NCI-H510A (cell line): ENCODE data around the gene KIF2C.
"Not testable (repeated sequence)": the region's sequence is repeated elsewhere in the genome, so short reads cannot be mapped to it uniquely, and the experiment has no call there.

Source experiments
- DNase-seq: peaks from one replicate; lab custom pipeline; 2025; lab: John Stamatoyannopoulos, UW

KIF2C gene

DNA sequence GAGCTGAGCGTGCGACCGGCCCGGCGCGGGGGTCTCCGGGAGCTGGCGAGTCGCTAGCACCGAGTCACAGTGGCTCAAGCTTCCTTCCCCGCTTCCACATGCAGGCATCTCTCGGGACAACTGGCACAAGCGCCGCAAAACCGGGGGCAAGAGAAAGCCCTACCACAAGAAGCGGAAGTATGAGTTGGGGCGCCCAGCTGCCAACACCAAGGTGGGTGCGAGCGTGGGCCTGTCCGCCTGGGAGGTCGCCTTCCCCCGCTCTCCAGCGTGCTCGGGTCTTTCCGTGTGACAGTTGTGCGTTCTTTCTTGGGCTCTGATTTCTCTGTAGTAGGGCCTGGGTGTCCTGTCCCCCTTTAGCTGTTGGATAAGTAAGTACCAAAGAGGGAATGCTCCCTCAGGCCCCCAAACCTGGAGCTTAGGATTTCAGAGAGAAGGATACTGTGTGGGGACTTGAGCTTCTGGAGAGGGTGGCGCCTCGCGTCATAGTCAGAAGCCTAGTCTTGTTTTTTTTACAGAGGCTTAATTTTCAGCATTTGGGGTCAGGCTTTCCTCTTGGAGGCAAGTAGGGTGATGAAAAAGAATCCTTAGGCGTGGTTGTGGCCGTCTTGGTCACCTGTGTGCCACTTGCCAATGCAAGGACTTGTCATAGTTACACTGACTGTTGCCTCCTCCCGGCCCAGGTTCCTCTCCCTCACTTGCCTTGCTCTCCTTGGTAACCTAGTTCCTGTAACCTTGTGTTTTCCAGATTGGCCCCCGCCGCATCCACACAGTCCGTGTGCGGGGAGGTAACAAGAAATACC lies 36.5 kb downstream of the KIF2C start:
- DNase-seq, result no peak

- DNase-seq, result no peak
Measured at GRCh38 chr1:44776730-44777068, 37.1 kb downstream of the KIF2C start.

DNA sequence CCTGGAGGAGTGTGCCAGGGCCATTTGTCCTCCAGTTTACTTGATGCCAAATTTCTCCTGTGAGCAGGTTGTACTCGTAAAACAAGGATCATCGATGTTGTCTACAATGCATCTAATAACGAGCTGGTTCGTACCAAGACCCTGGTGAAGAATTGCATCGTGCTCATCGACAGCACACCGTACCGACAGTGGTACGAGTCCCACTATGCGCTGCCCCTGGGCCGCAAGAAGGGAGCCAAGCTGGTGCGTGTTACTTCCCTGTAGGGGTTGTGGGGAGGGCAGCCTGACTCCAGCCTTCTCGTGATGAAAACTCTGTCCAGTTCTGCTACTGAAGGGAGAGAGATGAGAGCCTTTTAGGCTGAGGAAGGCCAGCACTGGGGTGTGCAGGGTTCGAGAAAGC lies 37.9 kb downstream of the KIF2C start:
- no peak for DNase-seq

DNA sequence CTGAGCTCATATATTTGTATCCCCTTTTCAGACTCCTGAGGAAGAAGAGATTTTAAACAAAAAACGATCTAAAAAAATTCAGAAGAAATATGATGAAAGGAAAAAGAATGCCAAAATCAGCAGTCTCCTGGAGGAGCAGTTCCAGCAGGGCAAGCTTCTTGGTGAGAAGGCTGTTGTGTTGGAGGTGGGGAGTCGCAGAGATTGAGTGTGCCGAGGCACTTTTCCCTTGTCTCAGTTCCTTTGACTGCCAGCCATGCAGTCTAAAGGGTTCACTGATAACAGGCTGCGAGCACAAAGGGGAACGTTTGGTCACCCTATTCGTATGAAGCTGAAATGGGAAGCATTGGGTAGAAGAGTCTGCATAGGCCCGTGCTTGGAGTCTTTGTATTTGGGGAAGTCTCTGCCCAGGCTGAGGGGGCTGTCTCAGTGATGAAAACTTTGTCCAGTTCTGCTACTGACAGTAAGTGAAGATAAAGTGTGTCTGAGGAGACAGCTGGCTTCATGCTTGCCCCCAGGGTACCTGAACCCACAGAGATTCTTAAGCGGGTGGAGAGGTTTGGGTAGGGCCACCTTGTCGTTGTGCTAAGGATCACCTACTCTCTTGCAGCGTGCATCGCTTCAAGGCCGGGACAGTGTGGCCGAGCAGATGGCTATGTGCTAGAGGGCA lies 38.5 kb downstream of the KIF2C start:
- no peak for DNase-seq

DNA sequence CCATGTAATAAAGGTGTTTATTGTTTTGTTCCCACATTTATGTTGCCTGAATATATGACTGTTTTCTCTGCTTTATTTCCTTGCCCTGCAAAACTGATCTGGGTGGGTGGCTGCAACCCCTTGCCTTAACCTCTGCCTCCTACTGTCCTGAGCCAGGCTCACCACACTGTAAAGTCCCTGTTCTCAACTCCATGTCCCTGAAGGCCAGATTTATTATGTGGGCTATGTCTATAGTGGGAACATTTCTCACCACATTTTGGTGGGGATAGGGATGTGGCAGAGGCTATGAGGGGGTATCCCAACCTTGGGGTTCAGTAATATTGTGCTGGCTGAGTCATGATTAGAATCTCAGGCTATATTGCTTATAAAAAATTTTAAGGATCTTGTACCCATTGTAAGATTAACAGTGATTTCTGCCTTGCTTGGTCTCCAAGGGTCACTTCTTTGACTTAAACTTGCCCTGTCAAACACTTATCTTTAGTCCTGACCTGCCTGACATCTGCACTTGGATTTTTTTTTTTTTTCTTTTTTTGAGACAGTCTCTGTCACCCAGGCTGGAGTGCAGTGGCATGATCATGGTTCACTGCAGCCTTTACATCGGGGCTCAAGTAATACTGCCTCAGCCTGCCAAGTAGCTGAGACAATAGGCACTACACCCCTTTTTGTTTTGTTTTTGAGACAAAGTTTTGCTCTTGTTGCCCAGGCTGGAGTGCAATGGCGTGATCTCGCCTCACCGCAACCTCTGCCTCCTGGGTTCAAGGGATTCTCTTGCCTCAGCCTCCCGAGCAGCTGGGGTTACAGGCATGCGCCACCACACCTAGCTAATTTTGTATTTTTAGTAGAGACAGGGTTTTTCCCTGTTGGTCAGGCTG lies 39.3 kb downstream of the KIF2C start:
- no peak for DNase-seq

DNA sequence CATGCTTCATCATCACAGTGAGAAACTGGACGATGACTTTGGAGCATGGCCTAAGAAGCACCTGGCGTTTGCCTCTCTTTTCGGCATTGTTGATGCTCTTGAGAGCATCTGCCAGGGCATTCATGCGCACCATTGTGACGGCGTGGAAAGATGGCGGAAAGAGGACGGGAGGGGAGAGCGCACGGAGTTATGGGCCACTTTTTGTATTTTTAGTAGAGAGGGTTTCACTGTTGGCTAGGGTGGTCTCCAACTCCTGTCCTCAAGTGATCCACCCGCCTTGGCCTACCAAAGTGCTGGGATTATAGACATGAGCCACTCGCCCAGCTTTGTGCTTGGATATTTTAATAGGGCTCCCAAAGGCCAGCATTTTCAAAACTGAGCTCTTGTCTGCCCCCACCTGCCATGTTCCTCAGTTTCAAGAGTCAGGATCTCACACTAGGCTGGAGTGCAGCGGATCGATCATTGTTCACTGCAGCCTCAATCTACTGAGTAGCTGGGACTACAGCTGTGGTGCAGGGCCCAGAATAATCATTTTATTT lies 41.0 kb downstream of the KIF2C start:
- no peak for DNase-seq

GRCh38 chr1:44783697-44784093 lies 44.1 kb downstream of the KIF2C start:
- no peak for DNase-seq

DNA sequence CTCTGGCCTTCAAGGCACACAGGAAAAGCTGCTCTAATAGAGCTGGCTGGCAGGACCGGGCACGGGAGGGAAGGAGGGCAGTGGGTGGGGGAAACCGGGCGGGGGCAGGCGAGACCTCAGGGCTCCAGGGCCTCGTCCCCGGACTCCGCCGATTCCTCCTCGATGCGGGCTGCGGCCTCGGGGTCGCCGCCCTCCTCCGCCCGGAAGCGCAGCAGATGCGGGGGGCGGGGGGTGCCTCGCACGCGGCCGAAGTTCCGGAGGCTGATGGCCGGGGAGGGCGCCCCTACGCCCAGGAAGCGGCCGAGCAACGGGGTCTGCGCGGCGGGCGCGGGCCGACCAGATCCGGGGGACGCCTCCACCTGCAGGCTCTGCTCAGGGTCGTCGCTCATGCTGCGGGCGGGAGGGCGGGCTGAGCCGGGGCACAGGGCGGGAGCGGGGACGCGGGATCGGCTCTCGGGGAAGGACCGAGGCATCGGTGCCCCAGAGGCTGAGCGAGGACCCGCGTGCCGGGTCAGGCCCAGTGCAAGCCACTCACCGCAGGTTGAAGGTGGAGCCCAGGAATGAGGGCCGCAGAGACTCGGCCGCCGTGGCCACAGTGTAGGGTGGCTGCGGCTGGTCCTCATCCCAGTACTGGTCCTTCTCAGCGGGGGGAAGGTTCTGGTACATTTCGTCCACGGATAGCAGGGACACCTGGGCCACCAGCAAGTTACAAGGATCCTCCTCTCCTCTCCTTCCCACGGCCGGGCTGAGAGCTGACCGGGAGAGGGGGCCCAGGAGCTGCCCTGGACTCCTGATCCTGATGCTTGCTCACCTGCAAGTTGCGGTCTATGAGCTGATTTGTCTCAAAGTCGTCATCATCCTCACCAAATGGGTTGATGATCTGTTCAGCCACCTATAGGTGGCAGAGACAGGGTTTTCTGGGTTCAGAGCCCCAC lies 44.7 kb downstream of the KIF2C start:
- no peak for DNase-seq

DNA sequence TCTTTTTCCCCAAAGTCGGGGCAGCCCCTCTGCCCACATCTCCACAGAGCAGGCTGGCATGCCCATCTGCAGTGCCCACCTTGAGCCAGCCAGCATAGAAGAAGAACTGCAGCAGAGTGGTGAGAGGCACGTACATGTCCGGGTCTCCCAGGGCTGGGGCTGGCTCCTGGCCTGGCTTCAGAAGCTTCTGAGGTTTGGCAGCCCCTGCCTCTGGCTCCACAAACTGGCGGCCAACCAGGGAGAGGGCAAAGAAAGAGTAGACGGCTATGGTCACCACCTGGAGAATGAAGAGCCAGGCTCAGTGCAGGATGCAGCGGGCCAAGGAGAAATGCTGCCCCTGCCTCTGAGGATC lies 45.4 kb downstream of the KIF2C start:
- no peak for DNase-seq

DNA sequence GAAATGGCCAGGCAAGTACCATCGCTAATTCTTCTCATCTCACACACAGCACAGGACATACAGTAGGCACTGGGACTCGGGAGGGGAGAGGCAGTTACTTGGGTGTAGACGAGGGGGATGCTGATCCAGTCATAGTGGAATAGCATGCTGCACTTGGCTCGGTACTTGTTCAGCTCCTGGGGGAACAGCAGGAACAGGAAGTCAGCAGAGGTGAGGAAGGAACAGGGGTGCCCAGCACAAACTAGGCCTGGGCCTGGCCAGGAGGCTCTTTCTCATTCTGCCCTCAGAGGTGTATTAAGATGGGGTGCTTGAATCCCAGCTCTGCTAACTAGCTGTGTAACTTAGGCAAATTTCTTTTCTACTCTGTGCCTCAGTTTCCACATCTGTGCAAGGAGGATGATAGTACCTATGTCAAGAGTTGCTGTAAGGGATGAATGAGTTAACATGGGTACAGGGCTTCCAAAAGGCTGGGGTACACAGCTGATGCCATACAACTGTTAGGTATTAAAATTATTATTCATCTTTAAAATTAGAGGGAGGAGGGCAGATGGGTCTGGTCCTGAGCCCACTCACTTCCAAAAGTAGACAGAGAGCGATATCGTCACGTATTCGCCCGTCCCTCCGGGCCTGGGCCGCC lies 46.0 kb downstream of the KIF2C start:
- no peak for DNase-seq

DNA sequence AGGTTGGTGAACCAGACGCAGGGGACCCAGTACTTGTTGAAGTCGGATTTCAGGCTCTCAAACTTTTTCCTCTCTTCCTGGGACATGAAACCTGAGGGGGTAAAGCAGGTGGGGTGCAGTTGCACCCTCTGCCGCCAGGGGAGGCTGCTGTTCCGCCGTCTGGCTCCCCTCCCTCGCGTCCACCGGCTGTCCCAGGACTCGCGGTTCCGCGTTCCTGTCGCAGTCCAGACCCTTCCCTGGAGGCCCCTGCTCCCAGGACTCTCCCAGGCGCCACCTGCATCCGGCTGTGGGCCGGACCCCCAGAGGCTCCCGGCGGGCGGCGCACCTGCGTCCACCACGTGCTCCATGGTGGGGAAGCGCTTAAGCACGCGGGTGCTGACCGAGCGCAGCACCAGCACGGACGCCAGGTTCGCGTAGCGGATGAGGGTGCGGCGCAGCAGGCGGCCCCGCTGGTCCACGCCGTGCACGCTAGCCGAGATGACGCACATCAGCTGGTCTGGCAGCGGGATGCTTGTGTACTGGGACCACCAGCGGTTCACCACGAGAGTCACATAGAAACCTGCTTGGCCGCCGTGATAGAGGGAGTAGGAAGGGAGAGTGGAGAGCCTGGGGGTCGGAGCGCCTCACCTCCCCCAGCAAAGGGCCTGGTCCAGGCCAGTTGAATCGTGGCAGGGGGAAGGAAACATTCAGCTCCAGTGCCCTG lies 46.7 kb downstream of the KIF2C start:
- DNase-seq, result no peak

GRCh38 chr1:44786841-44787426 lies 47.3 kb downstream of the KIF2C start:
- no peak for DNase-seq

GRCh38 chr1:44787506-44787905 lies 47.9 kb downstream of the KIF2C start:
- no peak for DNase-seq

DNA sequence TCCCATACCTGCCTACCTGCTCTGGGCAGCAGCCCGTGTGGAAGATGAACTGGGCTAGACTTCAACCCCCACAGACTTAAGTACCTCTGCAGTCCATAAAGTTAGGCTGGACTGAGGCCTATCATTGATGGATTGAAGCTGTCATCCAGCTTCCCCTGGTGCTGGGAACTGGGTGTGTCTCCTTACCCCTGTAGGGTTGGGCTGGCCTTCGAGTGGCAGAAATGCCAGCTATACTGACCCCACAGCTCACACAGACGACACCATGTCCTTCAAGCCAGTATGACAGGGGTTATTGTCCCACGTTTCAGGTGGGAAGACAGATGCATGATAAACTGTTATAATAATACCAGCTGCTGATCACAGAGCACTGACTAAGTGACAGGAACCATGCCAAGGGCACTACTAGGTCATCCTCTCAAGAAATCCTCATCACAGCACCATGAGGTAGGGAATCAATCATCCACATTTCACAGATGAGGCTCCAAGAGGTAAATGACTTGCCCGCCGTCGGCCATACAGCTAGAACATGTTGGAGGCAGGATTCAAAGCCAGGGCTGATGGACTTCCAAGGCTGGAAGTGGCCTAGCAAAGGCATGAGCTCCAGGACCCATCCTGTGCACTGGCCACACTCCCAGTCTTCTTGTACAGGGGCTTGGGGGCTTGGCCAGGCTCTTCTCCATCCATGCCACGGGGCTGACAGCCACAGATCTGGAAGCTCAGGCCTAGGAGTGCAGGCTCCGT lies 48.7 kb downstream of the KIF2C start, which contains the start of gene BEST4:
Gene BEST4, minus strand, starts transcription at position 51 of the 741 bp plus-strand sequence. CDS start 465 bp downstream, outside the sequence.
- DNase-seq, result no peak

DNA sequence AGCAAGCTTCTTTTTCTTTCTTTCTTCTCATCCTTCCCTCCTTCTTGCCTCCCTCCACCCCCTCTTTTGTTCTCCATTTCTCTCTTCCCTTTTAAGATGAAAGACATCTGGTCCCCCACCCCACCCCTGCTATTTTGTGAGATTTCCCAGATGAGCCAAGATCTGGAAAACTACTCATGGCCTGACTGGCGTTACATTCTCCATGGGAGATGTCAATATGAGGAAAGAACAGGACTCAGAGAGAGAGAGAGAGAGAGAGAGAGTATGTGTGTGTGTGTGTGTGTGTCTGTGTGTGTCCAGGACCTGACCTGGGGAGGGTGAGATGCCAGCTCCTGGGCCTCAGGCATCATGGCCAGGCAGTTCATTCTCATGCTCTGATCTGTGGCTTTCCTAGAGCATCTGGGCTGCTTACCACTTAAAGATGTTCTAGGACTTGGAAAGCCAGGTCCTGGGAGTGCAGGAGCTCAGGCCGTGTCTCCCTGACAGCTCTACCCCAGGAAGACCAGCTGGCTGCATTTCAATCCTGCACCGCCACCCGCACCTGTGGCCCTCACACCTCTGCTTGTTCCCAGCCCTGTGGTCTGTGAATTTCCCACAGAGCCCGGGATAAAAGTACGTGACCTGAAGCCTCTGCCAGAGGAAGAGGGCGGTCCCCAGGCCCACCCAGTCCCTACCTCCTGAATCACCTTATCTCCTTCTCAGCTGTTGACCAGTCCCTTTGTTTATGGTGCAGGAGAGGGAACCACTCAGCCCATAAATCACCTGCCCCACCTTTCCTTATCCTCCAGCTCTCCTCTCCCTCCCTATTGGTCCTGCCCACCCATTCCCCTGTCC lies 51.5 kb downstream of the KIF2C start:
- DNase-seq, result no peak

DNA sequence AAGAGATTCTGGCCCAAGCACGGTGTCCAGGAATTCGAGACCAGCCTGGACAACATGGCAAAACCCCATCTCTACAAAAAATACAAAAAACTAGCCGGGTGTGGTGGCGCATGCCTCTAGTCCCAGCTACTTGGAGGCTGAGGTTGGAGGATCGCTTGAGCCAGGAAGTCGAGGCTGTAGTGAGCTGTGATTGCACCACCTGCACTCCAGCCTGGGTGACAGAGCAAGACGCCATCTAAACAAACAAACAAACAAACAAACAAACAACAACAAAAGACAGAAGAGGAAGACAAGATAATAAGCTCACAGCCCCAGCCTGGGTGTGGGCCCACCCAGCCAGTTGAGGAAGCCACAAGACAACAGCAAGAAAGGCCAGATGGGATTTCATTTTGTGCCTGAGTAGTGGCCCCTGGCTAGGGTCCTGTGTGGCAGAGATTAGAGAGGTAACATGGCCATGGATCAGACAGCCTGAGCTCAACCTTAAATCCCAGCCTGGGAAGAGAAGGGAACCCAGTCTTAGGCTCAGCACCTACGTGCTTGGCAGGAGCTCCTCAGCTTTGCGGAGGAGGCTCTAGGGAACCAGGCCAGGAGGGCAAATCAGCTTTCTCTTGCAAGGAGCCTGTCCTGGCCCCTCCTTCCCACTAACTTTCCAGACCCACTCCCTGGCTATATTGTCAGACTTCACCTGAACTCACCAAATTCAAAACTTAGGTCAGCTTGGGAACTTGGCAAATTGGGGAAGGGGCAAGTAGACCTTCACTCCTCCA lies 53.3 kb downstream of the KIF2C start:
- DNase-seq, result no peak

- DNase-seq, result not testable (repeated sequence)
Measured at GRCh38 chr1:44797886-44798285, 58.2 kb downstream of the KIF2C start.
